ENCODE measurements around the gene MEIS1.

- TF ChIP-seq POLR2A (IDR thresholded peaks at IDR 0.05) (no peak), CTCF (IDR thresholded peaks at IDR 0.05) (no peak)
Observed at GRCh38 chr2:66578687-66579106, 143.8 kb downstream of the MEIS1 start.

Data from lower leg skin (tissue), 3 donors.